C4-2B (cell line): ENCODE data around the gene GBGT1.

Experiments used
- CTCF ChIP-seq: fragments of 450-650 bp; conservative IDR thresholded peaks from 2 replicates; pipeline ENCODE4 v1.5.1; 2017; ENCODE audit warnings: mild to moderate bottlenecking
- ZFX ChIP-seq: fragments of 450-650 bp; IDR thresholded peaks from 2 replicates; pipeline ENCODE4 v1.6.1; 2017

- no peak for TF ChIP-seq CTCF
- no peak for TF ChIP-seq ZFX
Observed at GRCh38 chr9:133202688-133203453, 39.2 kb upstream of the GBGT1 start.
